Measurements from ENCODE around the gene FYN. TPM values are rescaled to one million over a fixed set of nuclear protein-coding genes. Genes with fewer than 3 reads are reported as not detected.

Gene FYN
- polyA plus RNA-seq, 1 donor (not counting 4 experiments of a cell fraction or from before 2014, with no cell fraction given), result 24.7 TPM

DNA sequence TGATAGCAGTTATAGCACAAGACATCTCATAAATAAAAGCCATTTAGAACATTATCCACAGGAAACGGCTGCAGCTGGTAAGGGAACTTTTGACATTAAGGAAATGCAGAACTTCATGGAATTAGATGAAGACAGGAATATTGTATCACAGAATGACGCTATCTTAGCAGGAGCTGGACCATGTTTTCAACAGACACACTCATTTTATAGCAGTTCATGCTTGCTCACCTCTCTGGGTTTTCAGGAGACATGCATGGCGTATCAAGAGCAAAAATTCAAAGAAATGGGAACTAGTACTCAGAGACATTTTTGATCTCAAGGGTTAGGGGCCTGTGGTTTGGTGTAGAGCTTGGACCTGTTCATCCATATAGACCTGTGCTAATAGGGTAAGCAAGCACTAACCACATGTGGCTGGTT, 125.0 kb downstream of the FYN start:
- H4K20me1 ChIP-seq (ENCODE audit: control insufficient read depth, extremely low read depth, insufficient read depth, low read length), result peaks cover 2% of the 10 kb centered on the region
- dilution Hi-C loops (cut with MboI; ENCODE audit: extremely low pct_ligation_motif_present, low sequenced_read_pairs), result no loop called here

DNA sequence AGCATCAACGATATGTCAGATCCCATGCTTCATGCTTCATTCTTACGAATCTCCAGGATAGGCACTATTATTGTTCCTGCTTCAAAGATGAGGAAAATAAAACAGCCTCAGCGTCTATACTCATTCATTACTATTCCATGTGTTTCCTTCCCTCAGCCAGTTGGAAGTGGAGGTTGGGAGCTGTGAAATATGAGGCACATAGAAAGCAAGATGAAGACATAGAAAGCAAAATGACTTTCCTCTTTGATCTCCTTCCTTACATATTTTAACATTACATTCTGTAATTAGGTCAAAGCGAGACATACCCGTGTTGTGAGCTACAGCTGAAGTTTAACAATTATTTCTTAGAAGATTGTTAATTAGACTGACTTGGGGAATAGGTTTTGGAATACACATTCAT, 125.4 kb downstream of the FYN start:
- no peak overlapping the region for H3K4me3 ChIP-seq (ENCODE audit: control insufficient read depth in 2 of 3, extremely low read depth in 1 of 3, insufficient read depth in 2 of 3, low read depth in 1 of 3, low read length in 3 of 3)
- no peaks in the 10 kb centered on the region for H3K27me3 ChIP-seq (ENCODE audit: control insufficient read depth, extremely low read depth, insufficient read depth, low read length)
- no peaks in the 10 kb centered on the region for H3K36me3 ChIP-seq (ENCODE audit: control insufficient read depth in 2 of 2, extremely low read depth in 1 of 2, insufficient read depth in 2 of 2, low read length in 2 of 2)
- H3K79me2 ChIP-seq (ENCODE audit: control insufficient read depth, insufficient read depth, low read length), result no peaks in the 10 kb centered on the region
- no peaks in the 10 kb centered on the region for H3K9me3 ChIP-seq (ENCODE audit: control insufficient read depth, low read depth, low read length)
- H2AFZ ChIP-seq (ENCODE audit: control insufficient read depth, low read length), result no peak overlapping the region
- no peak overlapping the region for H3K4me2 ChIP-seq (ENCODE audit: control insufficient read depth, extremely low read depth, insufficient read depth, low read depth, low read length)
- dilution Hi-C loops (cut with MboI; ENCODE audit: extremely low pct_ligation_motif_present, low sequenced_read_pairs), result no loop called here
- no peak for TF ChIP-seq EZH2 (IDR thresholded peaks at IDR 0.05; ENCODE audit: low read length)
- TF ChIP-seq, protein P1, sequence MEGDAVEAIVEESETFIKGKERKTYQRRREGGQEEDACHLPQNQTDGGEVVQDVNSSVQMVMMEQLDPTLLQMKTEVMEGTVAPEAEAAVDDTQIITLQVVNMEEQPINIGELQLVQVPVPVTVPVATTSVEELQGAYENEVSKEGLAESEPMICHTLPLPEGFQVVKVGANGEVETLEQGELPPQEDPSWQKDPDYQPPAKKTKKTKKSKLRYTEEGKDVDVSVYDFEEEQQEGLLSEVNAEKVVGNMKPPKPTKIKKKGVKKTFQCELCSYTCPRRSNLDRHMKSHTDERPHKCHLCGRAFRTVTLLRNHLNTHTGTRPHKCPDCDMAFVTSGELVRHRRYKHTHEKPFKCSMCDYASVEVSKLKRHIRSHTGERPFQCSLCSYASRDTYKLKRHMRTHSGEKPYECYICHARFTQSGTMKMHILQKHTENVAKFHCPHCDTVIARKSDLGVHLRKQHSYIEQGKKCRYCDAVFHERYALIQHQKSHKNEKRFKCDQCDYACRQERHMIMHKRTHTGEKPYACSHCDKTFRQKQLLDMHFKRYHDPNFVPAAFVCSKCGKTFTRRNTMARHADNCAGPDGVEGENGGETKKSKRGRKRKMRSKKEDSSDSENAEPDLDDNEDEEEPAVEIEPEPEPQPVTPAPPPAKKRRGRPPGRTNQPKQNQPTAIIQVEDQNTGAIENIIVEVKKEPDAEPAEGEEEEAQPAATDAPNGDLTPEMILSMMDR (optimal IDR thresholded peaks at IDR 0.05 in 1 of 3, IDR thresholded peaks at IDR 0.05 in 1 of 3, conservative IDR thresholded peaks at IDR 0.05 in 1 of 3; ENCODE audit: extremely low read depth in 1 of 3, insufficient read depth in 2 of 3, low read length in 3 of 3), result no peak
- no peak for DNase-seq (ENCODE audit: low read depth, low spot score)
- H3K4me1 ChIP-seq (ENCODE audit: control insufficient read depth, extremely low read depth, insufficient read depth, low read length), result no peaks in the 10 kb centered on the region
- no peak overlapping the region for H3K9ac ChIP-seq (ENCODE audit: control insufficient read depth, extremely low read depth, insufficient read depth, low read length)
- no peak for FAIRE-seq
- no peaks in the 10 kb centered on the region for H3K9me1 ChIP-seq (ENCODE audit: control insufficient read depth, extremely low read depth, insufficient read depth, low read length)
- H4K20me1 ChIP-seq (ENCODE audit: control insufficient read depth, extremely low read depth, insufficient read depth, low read length), result peaks cover 2% of the 10 kb centered on the region
- H3K27ac ChIP-seq (ENCODE audit: control insufficient read depth, insufficient read depth, low read length), result no peak overlapping the region

More for the DNA sequence above, 125.0 kb downstream of the FYN start:
- Histone ChIP-seq H3K4me1 (ENCODE audit: control insufficient read depth, extremely low read depth, insufficient read depth, low read length) (no peaks in the 10 kb centered on the region), H3K9me1 (ENCODE audit: control insufficient read depth, extremely low read depth, insufficient read depth, low read length) (no peaks in the 10 kb centered on the region), H2AFZ (ENCODE audit: control insufficient read depth, low read length) (no peak overlapping the region), H3K79me2 (ENCODE audit: control insufficient read depth, insufficient read depth, low read length) (no peaks in the 10 kb centered on the region), H3K9ac (ENCODE audit: control insufficient read depth, extremely low read depth, insufficient read depth, low read length) (no peak overlapping the region), H3K4me2 (ENCODE audit: control insufficient read depth, extremely low read depth, insufficient read depth, low read depth, low read length) (no peak overlapping the region), H3K9me3 (ENCODE audit: control insufficient read depth, low read depth, low read length) (no peaks in the 10 kb centered on the region), H3K27me3 (ENCODE audit: control insufficient read depth, extremely low read depth, insufficient read depth, low read length) (no peaks in the 10 kb centered on the region), H3K36me3 (ENCODE audit: control insufficient read depth in 2 of 2, extremely low read depth in 1 of 2, insufficient read depth in 2 of 2, low read length in 2 of 2) (no peaks in the 10 kb centered on the region), H3K4me3 (ENCODE audit: control insufficient read depth in 2 of 3, extremely low read depth in 1 of 3, insufficient read depth in 2 of 3, low read depth in 1 of 3, low read length in 3 of 3) (no peak overlapping the region), H3K27ac (ENCODE audit: control insufficient read depth, insufficient read depth, low read length) (no peak overlapping the region)
- TF ChIP-seq EZH2 (IDR thresholded peaks at IDR 0.05; ENCODE audit: low read length), result no peak
- FAIRE-seq, result no peak
- DNase-seq (ENCODE audit: low read depth, low spot score), result no peak

DNA sequence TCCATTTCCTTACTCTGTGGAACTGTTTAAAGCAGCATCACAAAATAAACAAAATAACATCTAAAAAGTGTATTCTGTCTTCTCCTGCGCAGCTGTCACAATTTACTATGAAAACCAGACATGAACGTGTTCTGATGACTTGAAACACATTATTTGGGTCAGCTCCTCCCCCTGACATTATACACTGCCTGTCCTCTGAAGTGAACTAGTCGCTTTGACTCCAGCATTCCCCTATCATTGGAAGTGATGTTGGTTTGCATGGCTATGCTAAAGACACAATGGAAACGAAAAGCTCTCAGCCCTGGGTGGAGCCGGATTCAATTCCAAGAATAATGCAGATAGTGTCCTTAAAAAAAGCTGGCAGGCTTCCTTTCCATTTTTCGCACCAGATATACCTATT, 125.9 kb downstream of the FYN start:
- H3K79me2 ChIP-seq (ENCODE audit: control insufficient read depth, insufficient read depth, low read length), result no peaks in the 10 kb centered on the region
- FAIRE-seq, result no peak
- TF ChIP-seq, protein P1 (optimal IDR thresholded peaks at IDR 0.05 in 1 of 3, IDR thresholded peaks at IDR 0.05 in 1 of 3, conservative IDR thresholded peaks at IDR 0.05 in 1 of 3; ENCODE audit: extremely low read depth in 1 of 3, insufficient read depth in 2 of 3, low read length in 3 of 3), result no peak
- TF ChIP-seq EZH2 (IDR thresholded peaks at IDR 0.05; ENCODE audit: low read length), result no peak

More for the DNA sequence above, 125.9 kb downstream of the FYN start:
- Histone ChIP-seq H3K27me3 (ENCODE audit: control insufficient read depth, extremely low read depth, insufficient read depth, low read length) (no peaks in the 10 kb centered on the region), H3K36me3 (ENCODE audit: control insufficient read depth in 2 of 2, extremely low read depth in 1 of 2, insufficient read depth in 2 of 2, low read length in 2 of 2) (no peaks in the 10 kb centered on the region), H2AFZ (ENCODE audit: control insufficient read depth, low read length) (no peak overlapping the region), H3K4me3 (ENCODE audit: control insufficient read depth in 2 of 3, extremely low read depth in 1 of 3, insufficient read depth in 2 of 3, low read depth in 1 of 3, low read length in 3 of 3) (no peak overlapping the region), H3K27ac (ENCODE audit: control insufficient read depth, insufficient read depth, low read length) (no peak overlapping the region), H3K4me1 (ENCODE audit: control insufficient read depth, extremely low read depth, insufficient read depth, low read length) (no peaks in the 10 kb centered on the region), H3K9ac (ENCODE audit: control insufficient read depth, extremely low read depth, insufficient read depth, low read length) (no peak overlapping the region), H4K20me1 (ENCODE audit: control insufficient read depth, extremely low read depth, insufficient read depth, low read length) (peaks cover 2% of the 10 kb centered on the region), H3K4me2 (ENCODE audit: control insufficient read depth, extremely low read depth, insufficient read depth, low read depth, low read length) (no peak overlapping the region), H3K9me3 (ENCODE audit: control insufficient read depth, low read depth, low read length) (no peaks in the 10 kb centered on the region), H3K9me1 (ENCODE audit: control insufficient read depth, extremely low read depth, insufficient read depth, low read length) (no peaks in the 10 kb centered on the region)
- DNase-seq (ENCODE audit: low read depth, low spot score), result no peak
- dilution Hi-C loops (cut with MboI; ENCODE audit: extremely low pct_ligation_motif_present, low sequenced_read_pairs), result no loop called here
